GM20431 (cell line): ENCODE results near the gene ALPG.
"Not testable (repeated sequence)": the region's sequence is repeated elsewhere in the genome, so short reads cannot be mapped to it uniquely, and the experiment has no call there.

ENCODE experiments used
- in situ Hi-C: fragments of 300-500 bp; cut with MseI, MboI; formaldehyde crosslinking; loops from one replicate; pipeline ENCODE4 v1.15.0; 2020; ENCODE audit warnings: low sequenced_read_pairs; ENCODE audit not compliant: unreplicated experiment

Gene ALPG

DNA sequence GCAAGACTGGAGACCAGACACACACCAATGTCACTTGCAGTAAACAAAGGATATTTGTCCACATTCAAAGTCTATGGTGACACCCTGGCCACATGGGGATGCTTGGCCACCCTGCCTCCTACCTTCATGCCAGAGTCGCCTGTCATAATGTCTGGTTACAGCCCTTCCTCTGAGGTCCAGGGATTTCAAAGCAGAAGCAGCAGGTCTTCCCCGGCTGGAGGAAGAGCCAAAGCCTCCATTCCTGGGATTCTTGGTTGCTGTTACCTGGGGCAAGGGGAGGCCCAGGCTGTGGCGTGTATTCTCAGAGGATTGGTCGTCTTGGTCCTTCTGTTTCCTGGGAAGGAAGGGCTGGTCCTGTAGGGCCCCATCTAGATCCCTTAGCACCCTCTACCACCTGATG is 30.4 kb upstream of the ALPG start:
- in situ Hi-C loops, result no loop called here

DNA sequence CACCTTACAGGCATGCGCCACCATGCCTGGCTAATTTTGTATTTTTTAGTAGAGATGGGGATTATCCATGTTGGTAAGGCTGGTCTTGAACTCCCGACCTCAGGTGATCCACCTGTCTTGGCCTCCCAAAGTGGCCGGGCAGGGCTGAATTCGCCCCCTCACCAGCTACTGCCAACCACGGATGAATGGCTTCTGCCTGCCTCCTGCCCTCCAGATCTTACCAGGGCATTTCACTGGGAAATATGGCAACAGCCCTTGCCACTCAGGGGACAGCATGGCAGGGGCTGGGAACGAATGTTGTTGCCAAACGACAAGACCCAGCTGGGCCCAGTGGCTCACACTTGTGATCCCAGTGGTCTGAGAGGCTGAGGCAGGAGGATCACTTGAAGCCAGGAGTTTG is 29.9 kb upstream of the ALPG start:
- in situ Hi-C loops, result no loop called here

GRCh38 chr2:232377319-232377718 is 29.3 kb upstream of the ALPG start:
- in situ Hi-C loops, result no loop called here

- in situ Hi-C loops, result no loop called here
Measured at GRCh38 chr2:232377841-232378734, 28.6 kb upstream of the ALPG start.

GRCh38 chr2:232378735-232379151 is 27.9 kb upstream of the ALPG start, which contains the start of gene ALPP:
TSS of gene ALPP (plus strand) at chr2:232378751. CDS start at chr2:232378803, 52 bp downstream.
- in situ Hi-C loops, result not testable (repeated sequence)

GRCh38 chr2:232379610-232380590 is 26.7 kb upstream of the ALPG start:
- in situ Hi-C loops, result not testable (repeated sequence)

DNA sequence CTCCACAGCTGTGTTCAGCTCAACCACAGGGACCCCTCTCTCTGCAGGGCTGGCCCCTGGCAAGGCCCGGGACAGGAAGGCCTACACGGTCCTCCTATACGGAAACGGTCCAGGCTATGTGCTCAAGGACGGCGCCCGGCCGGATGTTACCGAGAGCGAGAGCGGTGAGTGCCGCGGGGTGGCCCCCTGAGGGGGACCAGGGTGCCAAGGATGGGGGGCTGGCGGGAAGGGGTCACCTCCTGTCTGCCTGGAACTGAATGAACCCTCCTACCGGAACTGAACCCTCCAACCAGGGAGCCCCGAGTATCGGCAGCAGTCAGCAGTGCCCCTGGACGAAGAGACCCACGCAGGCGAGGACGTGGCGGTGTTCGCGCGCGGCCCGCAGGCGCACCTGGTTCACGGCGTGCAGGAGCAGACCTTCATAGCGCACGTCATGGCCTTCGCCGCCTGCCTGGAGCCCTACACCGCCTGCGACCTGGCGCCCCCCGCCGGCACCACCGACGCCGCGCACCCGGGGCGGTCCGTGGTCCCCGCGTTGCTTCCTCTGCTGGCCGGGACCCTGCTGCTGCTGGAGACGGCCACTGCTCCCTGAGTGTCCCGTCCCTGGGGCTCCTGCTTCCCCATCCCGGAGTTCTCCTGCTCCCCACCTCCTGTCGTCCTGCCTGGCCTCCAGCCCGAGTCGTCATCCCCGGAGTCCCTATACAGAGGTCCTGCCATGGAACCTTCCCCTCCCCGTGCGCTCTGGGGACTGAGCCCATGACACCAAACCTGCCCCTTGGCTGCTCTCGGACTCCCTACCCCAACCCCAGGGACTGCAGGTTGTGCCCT is 25.2 kb upstream of the ALPG start:
- in situ Hi-C loops, result not testable (repeated sequence)

DNA sequence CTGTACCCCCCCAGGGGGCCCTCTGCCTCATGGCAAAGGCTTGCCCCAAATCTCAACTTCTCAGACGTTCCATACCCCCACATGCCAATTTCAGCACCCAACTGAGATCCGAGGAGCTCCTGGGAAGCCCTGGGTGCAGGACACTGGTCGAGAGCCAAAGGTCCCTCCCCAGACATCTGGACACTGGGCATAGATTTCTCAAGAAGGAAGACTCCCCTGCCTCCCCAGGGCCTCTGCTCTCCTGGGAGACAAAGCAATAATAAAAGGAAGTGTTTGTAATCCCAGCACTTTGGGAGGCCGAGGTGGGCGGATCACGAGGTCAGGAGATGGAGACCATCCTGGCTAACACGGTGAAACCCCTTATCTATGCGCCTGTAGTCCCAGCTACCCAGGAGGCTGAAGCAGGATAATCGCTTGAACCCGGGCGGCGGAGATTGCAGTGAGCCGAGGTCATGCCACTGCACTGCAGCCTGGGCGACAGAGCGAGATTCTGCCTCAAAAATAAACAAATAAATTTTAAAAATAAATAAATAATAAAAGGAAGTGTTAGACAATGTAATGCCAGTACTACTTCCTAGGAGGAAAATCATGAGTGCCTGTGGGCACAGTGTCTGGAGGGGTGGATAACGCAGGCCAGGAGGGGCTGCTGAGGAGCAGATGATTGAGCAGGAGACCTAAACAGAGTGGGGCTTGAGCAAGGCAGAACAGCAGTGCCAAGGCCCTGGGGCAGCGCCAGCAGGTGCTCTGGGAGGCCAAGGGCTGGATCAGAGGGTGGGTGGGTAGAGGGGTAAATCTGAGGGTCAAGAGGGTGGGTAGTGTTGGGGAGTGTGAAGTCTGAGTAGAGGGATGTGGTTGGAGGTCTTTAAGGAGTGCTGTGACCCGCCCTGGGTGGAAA is 24.1 kb upstream of the ALPG start:
- in situ Hi-C loops, result no loop called here

GRCh38 chr2:232384466-232384865 is 22.2 kb upstream of the ALPG start:
- in situ Hi-C loops, result no loop called here

DNA sequence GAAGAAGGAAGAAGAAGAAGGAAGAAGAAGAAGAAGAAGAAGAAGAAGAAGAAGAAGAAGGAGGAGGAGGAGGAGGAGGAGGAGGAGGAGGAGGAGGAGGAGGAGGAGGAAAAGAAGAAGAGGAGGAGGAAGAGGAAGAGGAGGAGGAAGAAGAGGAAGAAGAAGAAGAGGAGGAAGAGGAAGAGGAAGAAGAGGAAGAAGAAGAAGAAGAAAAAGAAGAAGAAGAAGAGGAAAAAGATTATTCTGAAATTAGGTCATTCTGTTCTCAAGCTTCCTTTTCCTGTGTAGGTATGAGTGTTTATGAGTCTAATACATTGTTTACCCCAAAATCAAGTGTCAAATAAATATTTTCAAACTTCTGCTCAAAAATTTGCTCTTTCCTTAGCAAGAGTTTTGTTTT is 21.6 kb upstream of the ALPG start:
- in situ Hi-C loops, result not testable (repeated sequence)

GRCh38 chr2:232385660-232386489 is 20.8 kb upstream of the ALPG start:
- in situ Hi-C loops, result no loop called here

DNA sequence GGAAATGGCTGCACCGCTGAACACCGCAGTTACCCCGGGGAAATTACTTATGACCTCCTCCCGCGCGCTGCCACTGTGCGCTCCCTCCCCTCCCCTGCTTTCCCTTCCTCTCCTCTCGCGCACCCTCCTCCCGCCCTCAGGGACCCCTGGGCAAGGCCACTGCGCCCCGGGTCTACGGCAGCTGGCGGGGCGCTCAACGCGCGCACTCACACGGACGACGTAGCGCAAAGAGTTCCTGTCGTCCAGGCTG is 20.2 kb upstream of the ALPG start:
- in situ Hi-C loops, result no loop called here

GRCh38 chr2:232386740-232387450 is 19.7 kb upstream of the ALPG start:
- in situ Hi-C loops, result no loop called here

DNA sequence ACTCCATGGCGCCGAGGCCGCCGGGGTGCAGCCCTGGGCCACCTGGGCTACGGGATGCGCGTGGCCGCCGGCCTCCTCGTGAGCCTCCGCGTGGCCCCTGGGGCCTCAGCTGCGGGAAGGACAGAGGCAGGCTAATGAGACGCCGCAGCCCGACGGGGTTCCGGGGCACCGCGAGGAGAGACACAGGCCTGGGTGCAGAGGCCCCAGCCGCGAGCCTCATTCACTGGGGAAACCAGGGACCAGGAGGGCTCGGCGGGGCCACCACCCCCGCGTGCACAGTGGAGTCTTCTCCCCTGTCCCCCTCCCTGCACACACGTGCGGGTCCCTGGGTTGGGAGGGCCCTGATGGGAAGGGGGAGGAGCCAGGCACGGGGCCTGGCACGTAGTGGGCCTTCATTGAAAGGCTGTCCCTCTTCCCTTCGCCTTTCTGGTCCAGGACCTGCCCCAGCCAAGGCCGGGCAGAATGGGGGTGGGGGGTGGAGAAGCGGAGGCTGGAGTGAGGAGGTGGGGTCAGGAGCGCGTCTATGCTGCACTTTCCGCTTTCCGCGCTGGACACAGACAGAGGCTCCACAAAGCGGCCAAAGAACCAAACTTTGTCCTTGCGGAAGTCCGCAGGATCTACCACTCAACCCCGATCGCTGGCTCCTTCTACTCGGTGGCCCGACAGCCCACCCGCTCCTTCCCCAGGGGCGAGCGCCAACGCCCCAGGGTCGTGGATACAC is 19.0 kb upstream of the ALPG start:
- in situ Hi-C loops, result no loop called here

DNA sequence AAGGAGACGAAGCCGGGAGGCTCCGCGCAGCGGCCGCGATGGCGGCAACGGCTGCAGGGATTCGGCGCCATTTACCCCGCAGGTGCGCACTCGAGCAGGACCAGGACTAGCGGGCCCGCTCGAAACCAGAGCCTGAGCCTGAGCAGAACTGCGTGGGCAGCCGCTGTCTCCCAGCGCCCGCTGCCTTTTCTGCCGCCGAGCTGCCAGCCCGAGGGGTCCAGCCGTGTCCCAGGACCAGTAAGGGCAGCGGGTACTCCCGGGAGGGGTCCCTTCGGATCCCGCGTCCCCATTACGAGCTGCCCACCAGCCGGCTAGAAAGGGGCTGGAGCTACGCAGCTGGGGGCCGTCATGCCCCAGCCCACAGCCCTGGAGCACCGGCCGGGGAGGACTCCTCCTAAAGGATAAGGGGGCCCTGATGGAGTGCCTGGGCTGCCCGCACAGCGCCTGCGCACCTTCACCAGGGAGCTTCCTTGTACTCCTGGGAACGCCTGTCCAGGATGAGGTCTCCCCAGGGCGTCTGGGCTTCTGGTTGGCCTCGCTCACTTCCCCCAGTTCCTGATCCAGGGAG is 18.2 kb upstream of the ALPG start:
- in situ Hi-C loops, result no loop called here

- in situ Hi-C loops, result no loop called here
Measured at GRCh38 chr2:232389327-232389726, 17.3 kb upstream of the ALPG start.

DNA sequence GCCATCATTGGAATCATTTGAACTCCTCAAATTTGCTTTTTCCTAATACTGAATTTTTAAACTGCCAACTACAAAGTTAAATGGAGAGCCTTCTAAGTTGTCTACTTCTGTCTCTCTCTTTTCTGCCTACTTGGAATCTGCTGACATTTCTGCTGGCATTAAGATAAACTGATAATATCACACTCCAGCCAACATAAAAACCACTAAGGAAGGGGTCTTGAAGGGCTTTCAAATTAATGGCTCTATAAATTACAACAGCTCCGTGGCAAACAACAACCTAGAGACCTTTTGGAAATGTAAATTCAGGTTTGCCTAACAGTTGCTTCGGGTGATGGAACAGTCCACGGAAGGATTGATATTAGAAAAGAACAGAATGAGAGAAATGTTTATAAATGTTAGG is 16.0 kb upstream of the ALPG start:
- in situ Hi-C loops, result no loop called here
